Measurements from ENCODE around the gene GTF2I.
A peak's percentile ranks its signal among the peaks of the same experiment; 100 is the strongest.
"Not testable (repeated sequence)": the region's sequence is repeated elsewhere in the genome, so short reads cannot be mapped to it uniquely, and the experiment has no call there.

Gene GTF2I

GRCh38 chr7:74656837-74657691 is 454 bp upstream of the GTF2I start:
- peak; percentile 96 to 99 for DNase-seq

DNA sequence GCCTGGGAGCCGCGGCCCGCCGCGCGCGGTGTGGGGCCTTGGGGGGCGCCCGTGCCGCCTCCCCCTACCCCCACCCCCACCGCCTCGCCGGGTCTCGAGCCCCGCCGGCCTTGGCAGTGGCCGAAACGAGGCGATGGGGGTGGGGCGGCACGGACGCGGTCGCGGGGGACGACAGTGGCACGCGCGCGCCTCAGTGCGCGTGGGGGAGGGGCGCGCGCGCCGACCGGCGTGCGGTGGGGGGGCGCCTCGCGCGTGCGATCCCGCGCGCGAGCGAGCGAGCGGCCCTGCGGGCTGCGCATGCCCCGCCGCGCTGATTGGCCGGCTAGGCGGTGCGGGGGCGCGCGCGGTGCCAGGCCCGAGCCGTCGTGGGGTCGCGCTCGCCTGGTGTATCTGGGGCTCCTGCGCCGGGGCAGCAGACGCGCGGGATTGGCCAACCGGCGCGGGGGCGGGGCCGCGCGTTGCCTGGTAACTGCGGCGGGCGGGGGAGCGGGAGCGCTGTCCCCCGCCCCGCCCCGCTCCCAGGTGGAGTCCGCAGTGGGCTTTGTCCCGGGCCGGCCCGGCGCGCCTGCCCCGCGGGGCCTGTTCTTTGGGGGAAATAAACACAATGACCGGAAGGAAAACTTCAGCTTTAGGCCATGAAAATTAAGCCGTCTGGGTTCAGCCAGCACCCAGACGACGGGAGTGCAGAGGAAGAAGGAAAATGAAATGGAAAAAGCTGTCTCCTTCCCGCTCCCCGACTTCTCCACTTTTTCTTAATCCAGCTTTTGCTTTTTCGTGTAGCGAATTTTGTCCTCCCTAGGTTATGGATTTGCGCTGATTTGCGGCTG is 873 bp downstream of the GTF2I start:
- DNase-seq: peak; percentile 87 to 90

- DNase-seq: not testable (repeated sequence)
Observed at GRCh38 chr7:74660202-74660601, 2.7 kb downstream of the GTF2I start.

DNA sequence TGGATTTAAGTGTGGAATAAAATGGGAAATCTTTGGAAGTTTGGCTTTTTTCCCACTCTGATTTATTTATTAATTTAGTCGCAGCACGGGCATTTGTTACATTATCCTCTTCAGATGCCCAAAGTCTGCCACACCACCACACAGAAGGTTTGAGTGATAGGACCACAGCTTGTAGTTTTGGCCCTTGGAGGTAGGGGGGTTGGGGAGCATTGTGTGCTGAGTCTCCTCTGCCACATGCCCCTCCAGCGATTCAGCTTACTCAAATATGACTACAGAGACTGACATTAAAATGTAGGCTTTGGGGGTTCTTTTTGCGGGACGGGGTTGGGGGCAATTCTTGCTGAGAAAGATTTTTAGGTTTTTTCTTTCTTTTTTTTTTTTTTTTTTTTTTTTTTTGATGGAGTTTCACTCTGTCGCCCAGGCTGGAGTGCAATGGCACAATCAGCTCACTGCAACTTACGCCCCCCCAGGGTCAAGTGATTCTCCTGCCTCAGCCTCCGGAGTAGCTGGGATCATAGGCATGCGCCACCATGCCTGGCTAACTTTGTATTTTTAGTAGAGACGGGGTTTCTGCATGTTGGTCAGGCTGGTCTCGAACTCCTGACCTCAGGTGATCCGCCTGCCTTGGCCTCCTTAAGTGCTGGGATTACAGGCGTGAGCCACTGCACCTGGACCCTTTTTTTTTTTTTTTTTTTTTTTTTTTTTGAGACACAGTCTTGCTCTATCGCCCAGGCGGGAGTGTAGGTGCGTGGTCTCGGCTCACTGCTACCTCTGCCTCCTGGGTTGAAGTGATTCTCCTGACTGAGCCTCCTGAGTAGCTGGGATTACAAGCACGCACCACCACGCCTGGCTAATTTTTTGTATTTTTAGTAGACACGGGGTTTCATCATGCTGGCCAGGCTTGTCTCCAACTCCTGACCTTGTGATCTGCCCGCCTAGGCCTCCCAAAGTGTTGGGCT is 4.6 kb downstream of the GTF2I start:
- DNase-seq: not testable (repeated sequence)

- no peak for DNase-seq
Observed at GRCh38 chr7:74665296-74665938, 7.9 kb downstream of the GTF2I start.

DNA sequence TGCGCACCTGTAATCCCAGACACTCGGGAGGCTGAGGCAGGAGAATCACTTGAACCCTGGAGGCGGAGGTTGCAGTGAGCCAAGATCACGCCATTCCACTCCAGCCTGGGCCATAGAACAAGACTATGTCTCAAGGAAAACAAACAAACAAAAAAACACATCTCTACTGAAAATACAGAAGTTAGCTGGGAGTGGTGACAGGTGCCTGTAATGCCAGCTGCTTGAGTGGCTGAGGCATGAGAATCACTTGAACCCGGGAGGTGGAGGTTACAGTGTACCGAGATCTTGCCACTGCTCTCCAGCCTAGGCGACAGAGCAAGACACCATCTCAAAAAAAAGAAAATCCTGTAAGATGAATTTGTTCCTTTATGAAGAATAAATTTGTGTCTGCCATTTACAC is 9.5 kb downstream of the GTF2I start:
- DNase-seq: not testable (repeated sequence)

GRCh38 chr7:74667520-74667919 is 10.0 kb downstream of the GTF2I start:
- DNase-seq: not testable (repeated sequence)

DNA sequence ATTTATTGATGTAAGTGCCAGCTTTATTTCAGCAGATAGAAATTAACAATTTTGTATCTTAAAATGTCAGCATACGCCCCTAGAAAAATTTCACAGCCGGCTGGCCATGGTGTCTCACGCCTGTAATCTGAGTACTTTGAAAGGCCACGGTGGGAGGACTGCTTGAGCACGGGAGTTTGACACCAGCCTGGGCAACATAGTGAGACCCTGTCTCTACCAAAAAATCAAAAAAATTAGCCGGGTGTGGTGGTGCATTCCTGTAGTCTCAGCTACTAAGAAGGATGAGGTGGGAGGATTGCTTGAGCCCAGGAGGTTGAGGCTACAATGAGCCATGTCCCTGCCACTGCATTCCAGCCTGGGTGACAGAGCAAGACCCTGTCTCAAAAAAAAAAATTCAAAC is 14.1 kb downstream of the GTF2I start:
- DNase-seq: no peak

DNA sequence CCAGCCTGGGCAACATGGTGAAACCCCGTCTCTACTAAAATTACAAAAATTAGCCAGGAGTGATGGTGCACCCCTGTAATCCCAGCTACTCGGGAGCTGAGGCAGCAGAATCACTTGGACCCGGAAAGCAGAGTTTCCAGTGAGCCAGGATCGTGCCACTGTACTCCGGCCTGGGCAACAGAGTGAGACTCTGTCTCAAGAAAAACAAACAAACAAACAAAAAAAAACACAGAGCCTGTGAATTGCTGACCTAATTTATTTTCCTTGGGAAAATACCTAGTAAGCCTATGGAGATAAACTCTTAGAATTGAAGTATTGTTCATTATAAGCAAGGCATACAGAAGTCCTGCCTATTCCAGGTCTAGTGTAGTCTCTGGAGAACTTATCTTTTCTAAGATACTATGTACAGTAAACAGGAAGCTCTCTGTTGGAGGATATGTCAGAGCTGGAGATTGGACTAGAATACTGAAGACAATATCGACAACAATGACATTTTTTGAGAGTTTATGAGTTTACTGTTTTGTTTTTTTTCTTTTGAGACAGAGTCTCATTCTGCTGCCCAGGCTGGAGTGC is 14.9 kb downstream of the GTF2I start:
- no peak for DNase-seq

DNA sequence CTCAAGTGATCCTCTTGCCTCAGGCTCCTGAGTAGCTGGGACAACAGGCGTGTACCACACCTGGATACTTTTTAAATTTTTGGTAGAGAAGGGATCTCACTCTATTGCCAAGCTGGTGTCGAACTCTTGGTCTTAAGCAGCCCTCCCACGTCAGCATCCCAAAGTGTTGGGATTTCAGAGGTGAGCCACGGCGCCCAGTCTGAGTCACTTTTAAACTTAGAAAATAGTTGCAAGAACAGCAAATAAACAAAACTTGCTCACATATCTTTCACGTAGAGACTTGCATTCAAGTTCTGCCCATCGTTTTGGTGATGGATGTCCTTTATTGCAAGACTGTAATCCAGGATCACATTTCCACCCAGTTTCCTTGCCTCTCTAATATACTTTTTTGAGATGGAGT is 16.6 kb downstream of the GTF2I start:
- no peak for DNase-seq

DNA sequence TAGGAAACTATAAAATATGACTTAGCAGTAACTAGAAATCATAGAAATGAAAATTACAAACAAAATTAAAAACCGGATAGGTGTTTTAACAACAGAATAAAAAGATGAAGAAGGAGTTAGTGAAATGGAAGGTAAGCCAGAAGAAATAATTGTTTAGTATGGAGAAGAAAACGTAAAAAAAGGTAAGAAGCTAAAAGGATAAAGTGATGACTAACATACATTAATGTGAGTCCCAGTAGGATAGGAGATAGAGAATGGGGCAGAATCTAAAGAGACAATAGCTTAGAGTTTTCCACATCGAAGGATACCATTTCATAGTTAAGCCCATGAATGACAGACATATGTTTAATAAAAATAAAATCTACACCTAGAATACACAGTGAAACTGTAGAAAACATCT is 25.3 kb downstream of the GTF2I start:
- DNase-seq: no peak

DNA sequence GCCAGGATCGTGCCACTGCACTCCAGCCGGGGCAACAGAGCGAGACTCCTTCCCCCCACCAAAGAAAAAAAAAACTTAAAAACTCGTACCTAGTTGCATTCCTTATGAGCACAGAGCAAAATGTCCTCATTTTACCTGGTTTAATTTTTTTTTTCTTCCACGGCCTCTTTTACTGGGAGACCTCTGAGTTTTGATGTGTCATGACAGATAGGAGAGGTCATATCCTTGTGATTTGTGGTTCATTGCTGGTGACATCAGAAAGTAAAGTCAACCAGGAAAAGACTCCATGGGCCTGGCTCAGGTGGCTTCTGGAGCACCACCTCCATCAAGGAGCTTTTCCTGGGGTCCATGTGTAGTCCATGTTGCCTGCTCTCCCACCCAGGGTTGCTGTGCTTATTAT is 26.3 kb downstream of the GTF2I start:
- DNase-seq: no peak

GRCh38 chr7:74684473-74684872 is 27.0 kb downstream of the GTF2I start:
- DNase-seq: no peak

GRCh38 chr7:74684921-74685320 is 27.4 kb downstream of the GTF2I start:
- no peak for DNase-seq

- DNase-seq: no peak
Observed at GRCh38 chr7:74690474-74690873, 33.0 kb downstream of the GTF2I start.

- DNase-seq: not testable (repeated sequence)
Observed at GRCh38 chr7:74704419-74704818, 46.9 kb downstream of the GTF2I start.

GRCh38 chr7:74707238-74707637 is 49.7 kb downstream of the GTF2I start:
- no peak for DNase-seq

DNA sequence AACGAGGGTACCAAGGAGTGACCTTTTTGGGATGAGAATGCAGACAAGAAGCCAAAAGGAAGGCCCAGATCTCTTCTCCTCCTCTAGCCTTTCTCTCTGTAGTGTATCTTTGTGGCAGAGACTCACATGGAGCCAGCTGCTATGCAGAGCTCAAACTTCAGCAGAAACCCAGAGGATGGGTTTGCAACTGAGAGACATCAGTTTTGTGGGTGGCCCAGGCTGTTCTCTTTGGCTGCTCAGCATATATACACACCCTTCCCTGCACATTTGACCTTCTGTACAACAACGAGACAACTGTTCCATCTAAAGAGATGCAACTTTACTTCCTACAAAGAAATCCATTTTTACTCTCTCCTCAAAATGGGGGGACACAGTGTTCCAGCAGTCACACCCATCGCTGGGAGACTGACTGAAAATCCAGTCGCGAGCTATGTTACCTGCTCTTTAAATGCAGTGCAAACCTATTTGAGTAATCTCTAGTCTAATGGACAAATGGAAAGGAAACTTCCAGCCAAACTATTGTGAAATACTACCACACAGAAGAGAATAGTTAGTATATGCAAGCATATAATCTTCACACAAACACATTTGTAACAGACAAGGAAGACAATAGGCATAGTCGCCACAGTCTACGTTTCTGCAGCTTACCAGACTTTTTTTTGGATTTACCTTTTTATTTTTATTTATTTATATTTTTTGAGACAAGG is 51.2 kb downstream of the GTF2I start:
- DNase-seq: no peak

DNA sequence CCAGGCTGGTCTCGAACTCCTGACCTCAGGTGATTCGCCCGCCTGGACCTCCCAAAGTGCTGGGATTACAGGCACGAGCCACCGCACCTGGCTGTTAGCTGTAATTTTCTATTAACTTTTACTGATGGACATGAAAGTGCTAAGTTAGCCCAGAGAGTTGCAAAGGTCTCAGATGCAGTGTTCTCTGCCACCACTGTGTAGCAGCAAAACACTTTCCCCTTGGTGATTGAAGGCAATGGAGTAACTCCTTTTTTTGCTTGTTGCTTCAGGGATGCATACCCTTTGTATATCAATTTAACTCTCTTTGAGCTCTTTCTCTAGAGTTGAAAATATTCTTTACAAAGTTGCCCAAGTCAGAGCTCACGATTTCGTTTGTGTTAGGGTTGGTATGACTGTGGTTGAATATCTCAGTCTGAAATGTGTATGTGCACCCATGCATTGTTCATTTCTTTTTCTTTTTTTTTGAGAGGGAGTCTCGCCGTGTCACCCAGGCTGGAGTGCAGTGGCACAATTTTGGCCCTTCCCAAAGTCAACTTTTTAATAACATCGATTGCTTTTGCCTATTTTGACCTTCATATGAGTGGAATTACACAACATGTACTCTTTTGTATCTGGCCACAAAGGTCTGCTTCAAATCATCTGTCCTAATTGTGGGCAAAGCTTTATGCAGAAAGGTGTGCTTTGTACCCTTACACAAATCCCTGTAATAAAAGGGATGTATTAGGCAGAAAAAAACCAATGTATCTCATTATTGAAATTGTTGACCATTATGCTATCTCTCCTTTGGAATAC is 52.6 kb downstream of the GTF2I start:
- DNase-seq: no peak

DNA sequence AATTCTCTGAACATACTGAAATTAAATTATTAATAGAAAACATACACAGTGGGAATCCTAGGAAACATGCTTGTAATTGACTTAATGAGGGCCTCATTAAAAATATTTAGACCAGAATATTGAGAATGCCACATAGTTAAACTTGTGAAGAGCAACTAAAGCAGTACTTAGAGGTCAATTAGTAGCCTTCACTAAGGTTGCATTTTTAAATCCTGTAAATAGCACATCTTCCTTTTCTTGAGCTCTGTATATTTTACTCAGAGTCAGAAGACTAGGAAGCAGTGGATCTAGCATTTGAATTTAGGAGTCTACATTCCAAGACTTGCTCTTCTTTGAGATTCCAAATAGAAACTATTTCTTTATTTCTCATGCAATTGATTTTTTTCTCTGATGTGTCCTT is 56.0 kb downstream of the GTF2I start:
- DNase-seq: no peak

Measured in stimulated activated CD4-positive, alpha-beta T cell treated with anti-CD3 and anti-CD28 coated beads, Interleukin-4, amount 100 ng/mL, for 4 hours (primary cell).